Neural cell (in vitro differentiated cells): ENCODE results near the gene TCFL5. TPM values are rescaled to one million over a fixed set of nuclear protein-coding genes. Genes with fewer than 3 reads are reported as not detected.

Source experiments
- H2AFZ ChIP-seq: fragments of 200-600, 300-800 bp; sonication (generic), shearing (Covaris generic); 2 replicates; pipeline ENCODE4 v1.6.0; 2014; ENCODE audit warnings: low read depth, mild to moderate bottlenecking, antibody characterized with exemption, low read length, moderate library complexity
- H3F3A ChIP-seq: fragments of 200-600 bp; shearing (Covaris generic); 2 replicates; pipeline ENCODE4 v1.6.1; 2016; ENCODE audit warnings: mild to moderate bottlenecking, moderate library complexity, mixed read lengths, antibody characterized with exemption, low read length; ENCODE audit not compliant: insufficient read depth, poor library complexity, severe bottlenecking
- H3K27ac ChIP-seq: fragments of 200-600, 300-800 bp; sonication (generic), shearing (Covaris generic); 2 replicates; pipeline ENCODE4 v1.5.1; 2014; ENCODE audit warnings: mild to moderate bottlenecking, low read length, moderate library complexity
- H3K27me3 ChIP-seq: fragments of 300-800, 200-600 bp; sonication (generic), shearing (Covaris generic); 2 replicates; pipeline ENCODE4 v1.6.0; 2014; ENCODE audit warnings: mild to moderate bottlenecking, low read depth, low read length, moderate library complexity; ENCODE audit not compliant: insufficient read depth
- H3K36me3 ChIP-seq: fragments of 300-800, 200-600 bp; sonication (generic), shearing (Covaris generic); 2 replicates; pipeline ENCODE4 v1.5.1; 2014; ENCODE audit warnings: mild to moderate bottlenecking, antibody characterized with exemption, low read length, moderate library complexity; ENCODE audit not compliant: insufficient read depth
- H3K4me2 ChIP-seq: fragments of 300-800, 200-600 bp; sonication (generic), shearing (Covaris generic); 2 replicates; pipeline ENCODE4 v1.6.0; 2014; ENCODE audit warnings: mild to moderate bottlenecking, low read length
- H3K4me3 ChIP-seq: fragments of 300-800, 200-600 bp; sonication (generic), shearing (Covaris generic); 2 replicates; pipeline ENCODE4 v1.5.1; 2014; ENCODE audit warnings: mild to moderate bottlenecking, low read length, moderate library complexity
- H3K79me2 ChIP-seq: fragments of 200-600 bp; shearing (Covaris generic); replicated peaks from 2 replicates; pipeline ENCODE4 v1.6.0; 2014; ENCODE audit warnings: mild to moderate bottlenecking, low read length, moderate library complexity; ENCODE audit not compliant: insufficient read depth
- H3K9ac ChIP-seq: fragments of 300-800, 200-600 bp; sonication (generic), shearing (Covaris generic); 2 replicates; pipeline ENCODE4 v1.6.1; 2016; ENCODE audit warnings: mild to moderate bottlenecking, low read length, mixed read lengths
- H3K9me2 ChIP-seq: fragments of 200-600 bp; shearing (Covaris generic); 2 replicates; pipeline ENCODE4 v1.6.1; 2016; ENCODE audit warnings: mild to moderate bottlenecking, low read length, mixed read lengths; ENCODE audit not compliant: insufficient read depth
- H3K9me3 ChIP-seq: fragments of 200-600, 300-800 bp; sonication (generic), shearing (Covaris generic); 2 replicates; pipeline ENCODE4 v1.6.1; 2016; ENCODE audit warnings: mild to moderate bottlenecking, mixed run types, low read length, moderate library complexity, mixed read lengths
- H4K20me1 ChIP-seq: fragments of 200-600 bp; shearing (Covaris generic); 2 replicates; pipeline ENCODE4 v1.6.1; 2016; ENCODE audit warnings: mild to moderate bottlenecking, mixed run types; ENCODE audit not compliant: insufficient read depth
- CTCF ChIP-seq: fragments of 450-650 bp; IDR thresholded peaks from 2 replicates; pipeline ENCODE4 v1.5.1; 2014; ENCODE audit warnings: antibody characterized with exemption, mild to moderate bottlenecking, moderate library complexity; ENCODE audit not compliant: poor library complexity, severe bottlenecking
- EP300 ChIP-seq: fragments of 450-650 bp; conservative IDR thresholded peaks from 2 replicates; pipeline ENCODE4 v1.6.1; 2014; ENCODE audit warnings: antibody characterized with exemption, mild to moderate bottlenecking, moderate library complexity; ENCODE audit not compliant: poor library complexity, severe bottlenecking
- EZH2 ChIP-seq: fragments of 200-600, 300-800 bp; shearing (Covaris generic), sonication (generic); IDR thresholded peaks from 2 replicates; pipeline ENCODE4 v1.6.1; 2014; ENCODE audit warnings: antibody characterized with exemption, low read length, borderline replicate concordance, mild to moderate bottlenecking; ENCODE audit not compliant: insufficient read depth, poor library complexity, severe bottlenecking
- MXI1 ChIP-seq: fragments of 450-650 bp; conservative IDR thresholded peaks from 2 replicates; pipeline ENCODE4 v1.6.1; 2014; ENCODE audit warnings: antibody characterized with exemption, mild to moderate bottlenecking; ENCODE audit not compliant: poor library complexity, severe bottlenecking
- POLR2AphosphoS5 ChIP-seq: IDR thresholded peaks from 2 replicates; pipeline ENCODE4 v1.6.1; 2012
- RAD21 ChIP-seq: fragments of 450-650 bp; conservative IDR thresholded peaks from 2 replicates; pipeline ENCODE4 v1.6.1; 2014; ENCODE audit warnings: antibody characterized with exemption, mild to moderate bottlenecking, moderate library complexity
- SMC3 ChIP-seq: fragments of 450-650 bp; conservative IDR thresholded peaks from 2 replicates; pipeline ENCODE4 v1.6.1; 2014; ENCODE audit warnings: antibody characterized with exemption, mild to moderate bottlenecking, moderate library complexity; ENCODE audit not compliant: poor library complexity
- TAF1 ChIP-seq: IDR thresholded peaks from 2 replicates; pipeline ENCODE4 v1.6.1; 2012; ENCODE audit warnings: low read depth
- polyA plus RNA-seq: library from polyadenylated mRNA; depleted of rRNA; stranded (reverse); fragments of >200 nt; gene quantifications from 2 replicates; pipeline ENCODE4 v1.2.3, GENCODE V29; 2014
- TF ChIP-seq, protein P1 (sequence below): IDR thresholded peaks from 2 replicates; pipeline ENCODE4 v1.6.1; 2012; ENCODE audit warnings: borderline replicate concordance

Gene TCFL5
- polyA plus RNA-seq, 1 donor from 2014 or later = 9.8 TPM

- Histone ChIP-seq H3K27me3 (no peaks in the 10 kb centered on the region), H2AFZ (no peak overlapping the region), H3F3A (no peaks in the 10 kb centered on the region), H3K9ac (no peak overlapping the region), H3K36me3 (peaks cover 8% of the 10 kb centered on the region), H3K4me2 (no peak overlapping the region), H3K4me3 (no peak overlapping the region), H3K27ac (no peak overlapping the region), H3K9me2 (no peaks in the 10 kb centered on the region), H3K79me2 (peaks cover 11% of the 10 kb centered on the region), H4K20me1 (peaks cover 6% of the 10 kb centered on the region), H3K9me3 (no peaks in the 10 kb centered on the region)
- TF ChIP-seq POLR2AphosphoS5 (no peak), TAF1 (no peak), CTCF (no peak), EZH2 (no peak), MXI1 (no peak), RAD21 (no peak), SMC3 (no peak), EP300 (no peak)
- TF ChIP-seq, protein P1, sequence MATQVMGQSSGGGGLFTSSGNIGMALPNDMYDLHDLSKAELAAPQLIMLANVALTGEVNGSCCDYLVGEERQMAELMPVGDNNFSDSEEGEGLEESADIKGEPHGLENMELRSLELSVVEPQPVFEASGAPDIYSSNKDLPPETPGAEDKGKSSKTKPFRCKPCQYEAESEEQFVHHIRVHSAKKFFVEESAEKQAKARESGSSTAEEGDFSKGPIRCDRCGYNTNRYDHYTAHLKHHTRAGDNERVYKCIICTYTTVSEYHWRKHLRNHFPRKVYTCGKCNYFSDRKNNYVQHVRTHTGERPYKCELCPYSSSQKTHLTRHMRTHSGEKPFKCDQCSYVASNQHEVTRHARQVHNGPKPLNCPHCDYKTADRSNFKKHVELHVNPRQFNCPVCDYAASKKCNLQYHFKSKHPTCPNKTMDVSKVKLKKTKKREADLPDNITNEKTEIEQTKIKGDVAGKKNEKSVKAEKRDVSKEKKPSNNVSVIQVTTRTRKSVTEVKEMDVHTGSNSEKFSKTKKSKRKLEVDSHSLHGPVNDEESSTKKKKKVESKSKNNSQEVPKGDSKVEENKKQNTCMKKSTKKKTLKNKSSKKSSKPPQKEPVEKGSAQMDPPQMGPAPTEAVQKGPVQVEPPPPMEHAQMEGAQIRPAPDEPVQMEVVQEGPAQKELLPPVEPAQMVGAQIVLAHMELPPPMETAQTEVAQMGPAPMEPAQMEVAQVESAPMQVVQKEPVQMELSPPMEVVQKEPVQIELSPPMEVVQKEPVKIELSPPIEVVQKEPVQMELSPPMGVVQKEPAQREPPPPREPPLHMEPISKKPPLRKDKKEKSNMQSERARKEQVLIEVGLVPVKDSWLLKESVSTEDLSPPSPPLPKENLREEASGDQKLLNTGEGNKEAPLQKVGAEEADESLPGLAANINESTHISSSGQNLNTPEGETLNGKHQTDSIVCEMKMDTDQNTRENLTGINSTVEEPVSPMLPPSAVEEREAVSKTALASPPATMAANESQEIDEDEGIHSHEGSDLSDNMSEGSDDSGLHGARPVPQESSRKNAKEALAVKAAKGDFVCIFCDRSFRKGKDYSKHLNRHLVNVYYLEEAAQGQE = no peak
Measured at GRCh38 chr20:62905536-62906117, 44.0 kb upstream of the TCFL5 start.

DNA sequence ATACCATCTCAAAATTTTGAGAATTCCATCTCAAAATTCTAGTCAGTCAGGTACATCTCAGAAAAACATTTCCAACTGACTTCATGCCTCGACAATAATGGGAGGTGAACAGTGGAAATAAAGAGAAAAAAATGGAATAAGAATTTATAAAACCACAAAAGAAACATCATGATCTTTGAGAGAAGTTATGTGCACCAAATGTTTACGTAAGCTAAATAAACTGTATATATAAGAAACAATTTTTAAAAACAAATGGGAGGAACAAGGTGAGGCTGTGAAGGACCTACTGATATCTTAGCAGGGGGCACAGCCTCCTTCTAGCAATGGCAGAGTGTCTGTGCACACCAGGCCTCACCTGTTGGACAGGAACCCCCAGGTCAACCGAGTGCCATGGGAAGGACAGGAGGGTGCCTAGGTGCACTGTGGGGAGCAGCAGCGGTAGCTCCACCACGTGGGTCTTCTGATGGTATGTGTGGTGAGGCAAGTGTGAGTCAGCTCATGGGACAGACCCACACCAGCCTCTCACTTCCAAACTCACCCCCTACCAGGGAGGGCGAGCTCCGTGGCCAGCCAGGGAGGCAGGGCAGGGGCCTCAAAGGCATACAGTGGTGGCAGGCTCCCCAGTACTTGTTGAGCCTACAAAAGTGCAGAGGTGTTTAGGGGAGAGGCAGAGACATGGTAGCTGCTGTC is 41.4 kb upstream of the TCFL5 start:
- H3K9ac ChIP-seq = no peak overlapping the region

More for the DNA sequence above, 41.4 kb upstream of the TCFL5 start:
- peaks cover 4% of the 10 kb centered on the region for H3K79me2 ChIP-seq
- no peak overlapping the region for H2AFZ ChIP-seq
- H3K9me3 ChIP-seq = no peaks in the 10 kb centered on the region
- H3K27me3 ChIP-seq = no peaks in the 10 kb centered on the region
- no peak overlapping the region for H3K27ac ChIP-seq
- H3K4me3 ChIP-seq = no peak overlapping the region
- no peaks in the 10 kb centered on the region for H3K9me2 ChIP-seq
- peaks cover 8% of the 10 kb centered on the region for H3K36me3 ChIP-seq
- no peaks in the 10 kb centered on the region for H3F3A ChIP-seq
- no peak overlapping the region for H3K4me2 ChIP-seq
- TF ChIP-seq RAD21 (no peak), EP300 (no peak), TAF1 (no peak), MXI1 (no peak), CTCF (no peak), POLR2AphosphoS5 (no peak), SMC3 (no peak), EZH2 (no peak)
- TF ChIP-seq, protein P1 = no peak
- H4K20me1 ChIP-seq = no peaks in the 10 kb centered on the region
